ENCODE measurements around the gene ALPK1.

- no peak for TF ChIP-seq MAX (IDR thresholded peaks at IDR 0.05)
- no peak for TF ChIP-seq CTCF (IDR thresholded peaks at IDR 0.05)
- TF ChIP-seq CHD4 (IDR thresholded peaks at IDR 0.05; ENCODE audit: borderline replicate concordance): no peak
- no peak for TF ChIP-seq KDM1A (IDR thresholded peaks at IDR 0.05; ENCODE audit: low read depth)
- TF ChIP-seq JUN (IDR thresholded peaks at IDR 0.05): no peak
Observed at GRCh38 chr4:112279025-112279881, 17.9 kb upstream of the ALPK1 start.

Measured in A549 (cell line).